Measurements from ENCODE around the gene CLDN6.

Gene CLDN6

DNA sequence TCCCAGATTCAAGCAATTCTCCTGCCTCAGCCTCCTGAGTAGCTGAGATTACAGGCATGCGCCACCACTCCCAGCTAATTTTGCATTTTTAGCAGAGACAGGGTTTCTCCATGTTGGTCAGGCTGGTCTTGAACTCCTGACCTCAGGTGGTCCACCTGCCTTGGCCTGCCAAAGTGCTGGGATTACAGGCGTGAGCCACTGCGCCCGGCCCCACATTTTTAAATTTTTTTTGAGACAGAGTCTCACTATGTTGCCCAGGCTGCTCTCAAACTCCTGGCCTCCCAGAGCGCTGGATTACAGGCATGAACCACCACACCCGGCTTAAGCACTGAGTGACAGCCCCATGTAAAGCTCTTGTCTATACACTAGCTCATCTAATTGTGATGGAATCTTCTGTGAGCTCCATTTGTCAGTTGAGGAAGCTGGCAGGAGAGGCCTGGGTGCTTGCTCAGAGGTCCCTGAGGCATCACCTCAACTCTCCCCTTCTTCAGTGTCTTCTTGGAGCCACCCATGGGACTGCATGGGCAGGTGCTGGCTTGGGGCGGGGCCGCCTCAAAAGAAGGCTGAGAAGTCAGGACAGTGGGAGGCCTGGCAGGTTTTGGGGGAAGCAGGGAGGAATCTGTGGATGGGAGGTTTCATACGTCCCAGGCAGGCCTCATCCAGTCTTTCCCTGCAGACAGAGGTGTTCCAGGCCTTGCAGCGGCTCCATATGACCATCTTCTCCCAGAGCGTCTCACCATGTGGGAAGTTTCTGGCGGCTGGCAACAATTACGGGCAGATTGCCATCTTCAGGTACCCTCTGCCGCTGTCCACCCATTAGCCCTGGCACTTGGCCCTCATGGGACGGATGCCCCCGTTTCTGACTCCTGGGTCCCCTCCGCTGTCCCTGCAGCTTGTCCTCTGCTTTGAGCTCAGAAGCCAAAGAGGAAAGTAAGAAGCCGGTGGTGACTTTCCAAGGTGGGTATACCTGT is 7.3 kb upstream of the CLDN6 start:
- H3K4me2 ChIP-seq (ENCODE audit: low read length): no peak overlapping the region
- H3K9me3 ChIP-seq (ENCODE audit: low read length): no peaks in the 10 kb centered on the region
- H3K27me3 ChIP-seq (ENCODE audit: insufficient read depth, low read length): peaks cover 3% of the 10 kb centered on the region
- no peak overlapping the region for H3K9ac ChIP-seq (ENCODE audit: low read length)
- TF ChIP-seq, protein P1, sequence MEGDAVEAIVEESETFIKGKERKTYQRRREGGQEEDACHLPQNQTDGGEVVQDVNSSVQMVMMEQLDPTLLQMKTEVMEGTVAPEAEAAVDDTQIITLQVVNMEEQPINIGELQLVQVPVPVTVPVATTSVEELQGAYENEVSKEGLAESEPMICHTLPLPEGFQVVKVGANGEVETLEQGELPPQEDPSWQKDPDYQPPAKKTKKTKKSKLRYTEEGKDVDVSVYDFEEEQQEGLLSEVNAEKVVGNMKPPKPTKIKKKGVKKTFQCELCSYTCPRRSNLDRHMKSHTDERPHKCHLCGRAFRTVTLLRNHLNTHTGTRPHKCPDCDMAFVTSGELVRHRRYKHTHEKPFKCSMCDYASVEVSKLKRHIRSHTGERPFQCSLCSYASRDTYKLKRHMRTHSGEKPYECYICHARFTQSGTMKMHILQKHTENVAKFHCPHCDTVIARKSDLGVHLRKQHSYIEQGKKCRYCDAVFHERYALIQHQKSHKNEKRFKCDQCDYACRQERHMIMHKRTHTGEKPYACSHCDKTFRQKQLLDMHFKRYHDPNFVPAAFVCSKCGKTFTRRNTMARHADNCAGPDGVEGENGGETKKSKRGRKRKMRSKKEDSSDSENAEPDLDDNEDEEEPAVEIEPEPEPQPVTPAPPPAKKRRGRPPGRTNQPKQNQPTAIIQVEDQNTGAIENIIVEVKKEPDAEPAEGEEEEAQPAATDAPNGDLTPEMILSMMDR (IDR thresholded peaks at IDR 0.05; ENCODE audit: low read length): no peak
- no peak for TF ChIP-seq EZH2 (IDR thresholded peaks at IDR 0.05; ENCODE audit: borderline replicate concordance, low read length)
- no peak overlapping the region for H3K27ac ChIP-seq (ENCODE audit: low read depth, low read length, poor library complexity, severe bottlenecking)
- H3F3A ChIP-seq (ENCODE audit: insufficient read depth, low read length): no peaks in the 10 kb centered on the region
- H4K20me1 ChIP-seq (ENCODE audit: insufficient read depth, low read length): no peaks in the 10 kb centered on the region
- H3K4me3 ChIP-seq (ENCODE audit: low read depth, low read length, poor library complexity, severe bottlenecking): no peak overlapping the region
- peaks cover 38% of the 10 kb centered on the region for H3K4me1 ChIP-seq (ENCODE audit: insufficient read depth, low read length, severe bottlenecking)
- H3K79me2 ChIP-seq (ENCODE audit: insufficient read depth, low read length): no peaks in the 10 kb centered on the region
- H3K36me3 ChIP-seq (ENCODE audit: insufficient read depth, low read length): peaks cover 11% of the 10 kb centered on the region
- H3K9me2 ChIP-seq (ENCODE audit: low read depth, low read length): no peaks in the 10 kb centered on the region
- H2AFZ ChIP-seq (ENCODE audit: low read length): no peak overlapping the region

DNA sequence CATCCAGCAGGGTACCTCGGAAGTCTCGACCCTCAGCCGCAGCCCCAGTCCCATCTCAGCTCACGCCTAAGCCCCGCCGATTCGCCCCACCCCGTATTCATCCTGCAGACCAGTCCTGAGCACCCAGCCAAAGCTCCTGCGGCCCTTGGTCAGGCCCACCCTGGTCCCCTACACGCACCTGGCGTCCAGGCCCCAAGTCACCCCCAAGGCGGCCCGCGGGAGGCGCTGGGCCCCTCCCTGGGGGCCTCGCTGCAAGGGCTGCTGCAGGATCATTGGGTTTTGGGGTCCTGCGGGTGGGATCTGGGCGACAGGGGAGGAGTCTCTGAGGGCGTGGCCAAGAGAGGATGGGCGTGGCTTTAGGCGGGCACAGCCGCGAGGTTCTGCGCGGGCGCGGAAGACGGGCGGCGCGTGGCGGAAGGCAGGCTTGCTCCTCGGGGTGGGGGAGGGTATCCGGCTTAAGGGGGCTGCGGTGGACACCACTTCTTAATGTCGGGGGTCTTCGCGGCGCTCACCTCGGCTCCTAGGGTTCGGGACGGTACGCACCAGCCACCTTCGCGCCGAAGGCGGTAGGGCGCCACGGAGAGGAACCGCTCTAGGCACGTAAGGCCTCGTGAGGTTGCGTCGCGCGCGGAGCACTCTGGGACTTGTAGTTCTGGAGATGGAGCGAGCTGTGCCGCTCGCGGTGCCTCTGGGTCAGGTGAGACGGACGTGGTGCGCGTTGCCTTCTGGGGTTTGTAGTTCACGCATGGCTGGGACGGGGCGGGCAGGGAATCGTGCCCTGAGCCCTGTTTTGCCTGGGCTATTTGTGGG is 5.9 kb upstream of the CLDN6 start, which contains the start of the genes HCFC1R1 and THOC6:
Gene HCFC1R1, minus strand, starts transcription at position 274 of the 810 bp plus-strand sequence. Its CDS starts 1 bp downstream, at position 273.
Gene THOC6, plus strand, starts transcription at position 367 of the 810 bp plus-strand sequence. Its CDS starts 292 bp downstream, at position 659.
- H3F3A ChIP-seq (ENCODE audit: insufficient read depth, low read length): no peaks in the 10 kb centered on the region
- H2AFZ ChIP-seq (ENCODE audit: low read length): no peak within 1 kb of the TSS
- no peaks in the 10 kb centered on the region; the same call in 1 of the 2 replicates for H3K27me3 ChIP-seq (ENCODE audit: insufficient read depth, low read length)
- no peaks in the 10 kb centered on the region for H3K79me2 ChIP-seq (ENCODE audit: insufficient read depth, low read length)
- peak within 1 kb of the TSS; percentile 89 for H3K9ac ChIP-seq (ENCODE audit: low read length)
- H3K9me3 ChIP-seq (ENCODE audit: low read length): no peaks in the 10 kb centered on the region
- H3K9me2 ChIP-seq (ENCODE audit: low read depth, low read length): no peaks in the 10 kb centered on the region
- no peaks in the 10 kb centered on the region for H4K20me1 ChIP-seq (ENCODE audit: insufficient read depth, low read length)
- TF ChIP-seq, protein P1 (IDR thresholded peaks at IDR 0.05; ENCODE audit: low read length): no peak
- no peak for TF ChIP-seq EZH2 (IDR thresholded peaks at IDR 0.05; ENCODE audit: borderline replicate concordance, low read length)
- H3K27ac ChIP-seq (ENCODE audit: low read depth, low read length, poor library complexity, severe bottlenecking): peak within 1 kb of the TSS; percentile 81
- peaks cover 11% of the 10 kb centered on the region for H3K36me3 ChIP-seq (ENCODE audit: insufficient read depth, low read length)
- H3K4me3 ChIP-seq (ENCODE audit: low read depth, low read length, poor library complexity, severe bottlenecking): peak within 1 kb of the TSS; percentile 71
- H3K4me2 ChIP-seq (ENCODE audit: low read length): peak within 1 kb of the TSS; percentile 90
- peaks cover 38% of the 10 kb centered on the region for H3K4me1 ChIP-seq (ENCODE audit: insufficient read depth, low read length, severe bottlenecking)

DNA sequence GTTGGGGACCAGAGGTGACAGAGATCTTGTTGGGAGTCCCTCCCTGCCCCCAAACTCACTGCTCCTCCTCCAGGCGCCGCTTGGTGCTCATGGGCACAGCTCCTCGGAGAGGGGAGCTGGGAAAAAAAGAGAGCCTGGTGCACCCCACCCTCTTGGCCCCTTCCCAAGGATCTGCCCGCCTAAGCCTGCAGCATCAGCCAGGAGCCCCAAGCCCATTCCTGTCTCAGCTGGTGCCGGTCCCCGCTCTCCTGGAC is 5.4 kb upstream of the CLDN6 start:
- H3K79me2 ChIP-seq (ENCODE audit: insufficient read depth, low read length): no peaks in the 10 kb centered on the region
- H2AFZ ChIP-seq (ENCODE audit: low read length): no peak overlapping the region
- H4K20me1 ChIP-seq (ENCODE audit: insufficient read depth, low read length): no peaks in the 10 kb centered on the region
- H3K27me3 ChIP-seq (ENCODE audit: insufficient read depth, low read length): no peaks in the 10 kb centered on the region
- no peaks in the 10 kb centered on the region for H3F3A ChIP-seq (ENCODE audit: insufficient read depth, low read length)
- H3K9me3 ChIP-seq (ENCODE audit: low read length): no peaks in the 10 kb centered on the region
- TF ChIP-seq EZH2 (IDR thresholded peaks at IDR 0.05; ENCODE audit: borderline replicate concordance, low read length): no peak
- TF ChIP-seq, protein P1 (IDR thresholded peaks at IDR 0.05; ENCODE audit: low read length): no peak
- H3K9ac ChIP-seq (ENCODE audit: low read length): peak overlapping the region; percentile 89
- peaks cover 42% of the 10 kb centered on the region for H3K4me1 ChIP-seq (ENCODE audit: insufficient read depth, low read length, severe bottlenecking)
- no peaks in the 10 kb centered on the region for H3K9me2 ChIP-seq (ENCODE audit: low read depth, low read length)
- H3K4me3 ChIP-seq (ENCODE audit: low read depth, low read length, poor library complexity, severe bottlenecking): peak overlapping the region; percentile 71
- peak overlapping the region; percentile 90 for H3K4me2 ChIP-seq (ENCODE audit: low read length)
- peak overlapping the region; percentile 81 for H3K27ac ChIP-seq (ENCODE audit: low read depth, low read length, poor library complexity, severe bottlenecking)
- H3K36me3 ChIP-seq (ENCODE audit: insufficient read depth, low read length): peaks cover 11% of the 10 kb centered on the region

Data from OCI-LY1 (cell line).